ENCODE measurements around the gene THBD.

GRCh38 chr20:23087587-23088251, 38.2 kb upstream of the THBD start:
- TF ChIP-seq, protein P1, sequence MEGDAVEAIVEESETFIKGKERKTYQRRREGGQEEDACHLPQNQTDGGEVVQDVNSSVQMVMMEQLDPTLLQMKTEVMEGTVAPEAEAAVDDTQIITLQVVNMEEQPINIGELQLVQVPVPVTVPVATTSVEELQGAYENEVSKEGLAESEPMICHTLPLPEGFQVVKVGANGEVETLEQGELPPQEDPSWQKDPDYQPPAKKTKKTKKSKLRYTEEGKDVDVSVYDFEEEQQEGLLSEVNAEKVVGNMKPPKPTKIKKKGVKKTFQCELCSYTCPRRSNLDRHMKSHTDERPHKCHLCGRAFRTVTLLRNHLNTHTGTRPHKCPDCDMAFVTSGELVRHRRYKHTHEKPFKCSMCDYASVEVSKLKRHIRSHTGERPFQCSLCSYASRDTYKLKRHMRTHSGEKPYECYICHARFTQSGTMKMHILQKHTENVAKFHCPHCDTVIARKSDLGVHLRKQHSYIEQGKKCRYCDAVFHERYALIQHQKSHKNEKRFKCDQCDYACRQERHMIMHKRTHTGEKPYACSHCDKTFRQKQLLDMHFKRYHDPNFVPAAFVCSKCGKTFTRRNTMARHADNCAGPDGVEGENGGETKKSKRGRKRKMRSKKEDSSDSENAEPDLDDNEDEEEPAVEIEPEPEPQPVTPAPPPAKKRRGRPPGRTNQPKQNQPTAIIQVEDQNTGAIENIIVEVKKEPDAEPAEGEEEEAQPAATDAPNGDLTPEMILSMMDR (IDR thresholded peaks at IDR 0.05), result no peak
- TF ChIP-seq POLR2A (IDR thresholded peaks at IDR 0.05), result no peak
